GM12878 (cell line): ENCODE data around the gene GRN. TPM values are rescaled to one million over a fixed set of nuclear protein-coding genes. Genes with fewer than 3 reads are reported as not detected.

Experiments used
- ATF3 ChIP-seq: IDR thresholded peaks from 2 replicates; pipeline ENCODE4 v1.6.1; 2011; ENCODE audit warnings: low read depth, mild to moderate bottlenecking, low read length, moderate library complexity, borderline replicate concordance; ENCODE audit errors: extremely low read depth
- CBX5 ChIP-seq: sonication (generic); IDR thresholded peaks from 2 replicates; pipeline ENCODE4 v1.6.1; 2016; ENCODE audit warnings: low read depth, moderate library complexity, mild to moderate bottlenecking, inconsistent platforms
- CHD1 ChIP-seq: IDR thresholded peaks from 2 replicates; pipeline ENCODE4 v1.6.1; 2012; ENCODE audit warnings: low read depth, low read length, improper control_type of control experiment
- CUX1 ChIP-seq: IDR thresholded peaks from 2 replicates; pipeline ENCODE4 v1.6.1; 2012; ENCODE audit warnings: improper control_type of control experiment, low read depth, low read length; ENCODE audit not compliant: insufficient replicate concordance
- E4F1 ChIP-seq: fragments of 450-650 bp; IDR thresholded peaks from 2 replicates; pipeline ENCODE4 v1.6.1; 2018; ENCODE audit warnings: borderline replicate concordance, mild to moderate bottlenecking; ENCODE audit not compliant: partially characterized antibody
- ETV6 ChIP-seq, 2 experiments: fragments of 450-650 bp in 1 of 2; IDR thresholded peaks in 1 of 2; conservative IDR thresholded peaks in 1 of 2; 2 replicates each; pipeline ENCODE4 v1.6.1; 2014; ENCODE audit warnings: antibody characterized with exemption in 1 of 2, borderline replicate concordance in 1 of 2, low read depth in 1 of 2, mild to moderate bottlenecking in 1 of 2, moderate library complexity in 1 of 2
- HDAC2 ChIP-seq: fragments of 200-600 bp; sonication (generic); IDR thresholded peaks from 2 replicates; pipeline ENCODE4 v1.6.1; 2017
- JUNB ChIP-seq: IDR thresholded peaks from 2 replicates; pipeline ENCODE4 v1.6.1; 2016; ENCODE audit warnings: antibody characterized with exemption, mild to moderate bottlenecking
- MAX ChIP-seq: IDR thresholded peaks from 2 replicates; pipeline ENCODE4 v1.6.1; 2012; ENCODE audit warnings: low read depth, low read length, improper control_type of control experiment
- MEF2B ChIP-seq: fragments of 450-650 bp; IDR thresholded peaks from 2 replicates; pipeline ENCODE4 v1.6.1; 2018; ENCODE audit warnings: mild to moderate bottlenecking, moderate library complexity; ENCODE audit not compliant: partially characterized antibody, poor library complexity, severe bottlenecking
- POLR2A ChIP-seq: IDR thresholded peaks from 2 replicates; pipeline ENCODE4 v1.6.1; 2011; ENCODE audit warnings: low read depth, mild to moderate bottlenecking, low read length
- RAD21 ChIP-seq: IDR thresholded peaks from 2 replicates; pipeline ENCODE4 v1.6.1; 2011; ENCODE audit warnings: mild to moderate bottlenecking, low read depth, low read length, moderate library complexity; ENCODE audit not compliant: insufficient read depth
- RAD51 ChIP-seq: fragments of 450-650 bp; IDR thresholded peaks from 2 replicates; pipeline ENCODE4 v1.6.1; 2016; ENCODE audit warnings: moderate library complexity, mild to moderate bottlenecking, inconsistent platforms
- SMAD1 ChIP-seq: fragments of 450-650 bp; IDR thresholded peaks from 2 replicates; pipeline ENCODE4 v1.6.1; 2018; ENCODE audit warnings: mild to moderate bottlenecking, low read depth; ENCODE audit not compliant: partially characterized antibody
- SMC3 ChIP-seq: IDR thresholded peaks from 2 replicates; pipeline ENCODE4 v1.6.1; 2011; ENCODE audit warnings: low read length, improper control_type of control experiment, borderline replicate concordance
- ZNF592 ChIP-seq: fragments of 450-650 bp; IDR thresholded peaks from 2 replicates; pipeline ENCODE4 v1.6.1; 2017; ENCODE audit warnings: mild to moderate bottlenecking, moderate library complexity
- polyA plus RNA-seq, 11 experiments: library from polyadenylated mRNA; depleted of rRNA in 4 of 11; unstranded in 6 of 11; stranded (reverse) in 5 of 11; fragments of >200 nt; fragmentation: Nextera tagmentation in 4 of 11; fragmentation: Illumina TruSeq in 1 of 11; extraction: Ambion mirVana in 4 of 11; extraction: Trizol in 1 of 11; gene quantifications; 1 replicate in 1 of 11; 2 replicates in 10 of 11; pipeline versions ENCODE4 v1.2.1 to v1.2.3, GENCODE V29; 2011 to 2016; ENCODE audit warnings: inconsistent platforms in 2 of 11, missing spikeins in 2 of 11, low read depth in 1 of 11
- total RNA-seq, 4 experiments: library from RNA; depleted of rRNA in 3 of 4; stranded (reverse); fragments of >200 nt in 3 of 4; fragmentation: Illumina TruSeq in 1 of 4; extraction: Trizol in 1 of 4; gene quantifications; 2 replicates each; pipeline versions ENCODE4 v1.2.1 to v1.2.3, GENCODE V29; 2013 to 2021

Gene GRN
- total and polyA plus RNA-seq, 10 of the 15 experiments (the other 5 are each of a cell fraction or from before 2014, with no cell fraction given), result 22.3 to 389 (median 139) TPM

- TF ChIP-seq SMAD1, result no peak
- peak; percentile 42 for TF ChIP-seq MEF2B
- no peak for TF ChIP-seq E4F1
- TF ChIP-seq CUX1, result no peak
- TF ChIP-seq JUNB, result no peak
- TF ChIP-seq ATF3, result no peak
- TF ChIP-seq ETV6 (conservative IDR thresholded peaks at IDR 0.05 in 1 of 2, IDR thresholded peaks at IDR 0.05 in 1 of 2; ENCODE audit: borderline replicate concordance in 1 of 2, low read depth in 1 of 2), result no peak
- TF ChIP-seq CHD1, result no peak
- TF ChIP-seq CBX5, result no peak
- peak; percentile 88 for TF ChIP-seq RAD51
- TF ChIP-seq ZNF592, result no peak
- TF ChIP-seq POLR2A, result no peak; the same call in 1 of the 2 replicates
- TF ChIP-seq MAX, result peak; percentile 94
- no peak for TF ChIP-seq SMC3
- no peak for TF ChIP-seq HDAC2
- TF ChIP-seq RAD21, result no peak
These were observed 18.1 kb upstream of the GRN start (continued) for GRCh38 chr17:44326861-44327444.
